Endothelial cell of umbilical vein (primary cell): ENCODE data around the gene PALD1.

Source experiments
- CTCF ChIP-seq, 2 donors: IDR thresholded peaks; 1 replicate in 1 of 2; 2 replicates in 1 of 2; pipeline ENCODE4 v1.5.1; 2011; ENCODE audit warnings: low read length in 2 of 2, mild to moderate bottlenecking in 2 of 2, moderate library complexity in 2 of 2, control low read depth in 1 of 2, inconsistent platforms in 1 of 2, low read depth in 1 of 2; ENCODE audit not compliant: insufficient read depth in 1 of 2; ENCODE audit errors: extremely low read depth in 1 of 2
- EZH2 ChIP-seq: IDR thresholded peaks from 2 replicates; pipeline ENCODE4 v1.6.1; 2012; ENCODE audit warnings: borderline replicate concordance, low read depth, mild to moderate bottlenecking, moderate library complexity, low read length, inconsistent platforms; ENCODE audit not compliant: severe bottlenecking
- FOS ChIP-seq: IDR thresholded peaks from 2 replicates; pipeline ENCODE4 v1.6.1; 2011; ENCODE audit warnings: mild to moderate bottlenecking, low read length, moderate library complexity, borderline replicate concordance; ENCODE audit not compliant: insufficient read depth
- GATA2 ChIP-seq: IDR thresholded peaks from 2 replicates; pipeline ENCODE4 v1.7.0; 2011; ENCODE audit warnings: low read depth, mild to moderate bottlenecking, moderate library complexity, mixed read lengths, low read length; ENCODE audit not compliant: insufficient read length, insufficient read depth
- MYC ChIP-seq: IDR thresholded peaks from one replicate; pipeline ENCODE4 v1.6.1; 2011; ENCODE audit warnings: mild to moderate bottlenecking, low read depth, low read length
- POLR2A ChIP-seq: IDR thresholded peaks from 2 replicates; pipeline ENCODE4 v1.6.1; 2012; ENCODE audit warnings: low read depth, mild to moderate bottlenecking, control low read depth, low read length
- POLR2AphosphoS5 ChIP-seq: IDR thresholded peaks from 2 replicates; pipeline ENCODE4 v1.6.1; 2012; ENCODE audit warnings: low read depth, mild to moderate bottlenecking, control low read depth, low read length, moderate library complexity; ENCODE audit not compliant: insufficient read depth

- no peak for TF ChIP-seq POLR2AphosphoS5
- no peak for TF ChIP-seq EZH2
- TF ChIP-seq CTCF (IDR thresholded peaks at IDR 0.05; ENCODE audit: extremely low read depth in 1 of 2, insufficient read depth in 1 of 2, low read depth in 1 of 2, low read length in 2 of 2): no peak
- no peak for TF ChIP-seq MYC
- TF ChIP-seq POLR2A: no peak
- no peak for TF ChIP-seq GATA2
- no peak for TF ChIP-seq FOS
Measured at GRCh38 chr10:70599319-70599718, 120.8 kb downstream of the PALD1 start.
